DMS 273 (cell line): ENCODE results near the gene HIKESHI.

ENCODE experiments used
- DNase-seq: peaks from one replicate; lab custom pipeline; 2025; ENCODE audit not compliant: unreplicated experiment; lab: John Stamatoyannopoulos, UW

Gene HIKESHI, protein sequence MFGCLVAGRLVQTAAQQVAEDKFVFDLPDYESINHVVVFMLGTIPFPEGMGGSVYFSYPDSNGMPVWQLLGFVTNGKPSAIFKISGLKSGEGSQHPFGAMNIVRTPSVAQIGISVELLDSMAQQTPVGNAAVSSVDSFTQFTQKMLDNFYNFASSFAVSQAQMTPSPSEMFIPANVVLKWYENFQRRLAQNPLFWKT

GRCh38 chr11:86302092-86302793 is at the start of gene HIKESHI:
HIKESHI (plus strand) TSS chr11:86302240; CDS start chr11:86302449, 209 bp downstream.
- peak; percentile 99 for DNase-seq

- DNase-seq = no peak
These were observed 46.1 kb upstream of the HIKESHI start for GRCh38 chr11:86255896-86256295.

- no peak for DNase-seq
These were observed 45.4 kb upstream of the HIKESHI start for GRCh38 chr11:86256608-86257007.

- no peak for DNase-seq
These were observed 44.6 kb upstream of the HIKESHI start for GRCh38 chr11:86257446-86257845.

DNA sequence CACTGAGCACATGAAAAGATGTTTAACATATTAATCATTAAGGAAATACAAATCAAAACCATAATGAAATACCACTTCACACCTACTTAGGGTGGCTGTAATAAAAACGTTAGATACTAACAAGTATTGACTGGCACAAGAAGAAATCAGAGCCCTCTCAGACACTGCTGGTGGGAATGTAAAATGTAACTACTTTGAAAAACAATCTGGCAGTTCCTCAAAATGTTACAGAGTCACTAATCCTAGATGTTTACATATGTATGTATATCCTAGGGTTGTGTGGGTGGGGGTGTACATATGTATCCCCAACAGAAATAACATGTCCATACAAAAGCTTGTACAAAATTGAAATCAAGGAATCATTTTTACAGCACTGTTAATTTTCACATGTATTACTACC is 42.3 kb upstream of the HIKESHI start:
- no peak for DNase-seq

DNA sequence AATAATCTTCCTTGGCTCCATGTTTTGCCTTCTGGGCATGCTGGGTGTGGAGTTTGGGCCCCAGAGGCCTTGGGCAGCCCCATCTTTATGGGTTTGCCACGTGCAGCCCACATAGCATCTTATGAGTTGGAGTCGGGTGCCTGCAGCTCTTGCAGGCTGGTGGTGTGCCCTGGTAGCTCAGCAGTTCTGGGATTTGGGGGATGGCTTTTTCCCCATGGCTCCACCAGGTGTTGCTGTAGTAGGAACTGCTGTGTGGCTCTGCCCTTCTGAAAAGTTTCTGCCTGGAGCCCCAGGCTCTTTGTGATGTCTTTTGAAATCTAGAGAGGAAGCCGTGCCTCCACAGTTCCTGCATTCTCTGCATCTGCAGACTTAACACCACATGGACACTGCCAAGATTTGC is 40.7 kb upstream of the HIKESHI start:
- no peak for DNase-seq

GRCh38 chr11:86262387-86262786 is 39.7 kb upstream of the HIKESHI start:
- DNase-seq = no peak

GRCh38 chr11:86264649-86265048 is 37.4 kb upstream of the HIKESHI start:
- DNase-seq = no peak

- DNase-seq = no peak
These were observed 36.8 kb upstream of the HIKESHI start for GRCh38 chr11:86265194-86265593.

GRCh38 chr11:86269645-86270044 is 32.4 kb upstream of the HIKESHI start:
- no peak for DNase-seq

- DNase-seq = peak; percentile 3
These were observed 27.5 kb upstream of the HIKESHI start for GRCh38 chr11:86274503-86274902.

DNA sequence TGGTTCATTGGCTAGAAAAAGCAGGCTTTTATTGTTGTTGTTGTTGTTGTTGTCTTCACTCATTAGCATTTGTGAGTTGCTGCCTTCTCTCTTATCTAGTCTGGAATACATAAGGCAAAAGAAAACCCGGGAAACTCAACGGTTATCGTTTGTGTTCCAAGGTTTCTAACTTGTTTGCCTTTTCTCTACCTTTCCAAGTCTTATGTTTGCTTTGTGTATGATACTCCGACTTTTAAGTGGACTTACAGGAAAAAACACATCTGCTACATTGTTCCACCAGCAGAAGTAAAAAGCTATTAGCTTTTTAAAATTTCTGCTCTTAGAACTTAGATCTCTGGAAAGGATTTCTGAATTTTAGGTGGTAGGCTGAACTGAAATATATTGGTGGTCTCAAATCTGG is 27.0 kb upstream of the HIKESHI start:
- no peak for DNase-seq

DNA sequence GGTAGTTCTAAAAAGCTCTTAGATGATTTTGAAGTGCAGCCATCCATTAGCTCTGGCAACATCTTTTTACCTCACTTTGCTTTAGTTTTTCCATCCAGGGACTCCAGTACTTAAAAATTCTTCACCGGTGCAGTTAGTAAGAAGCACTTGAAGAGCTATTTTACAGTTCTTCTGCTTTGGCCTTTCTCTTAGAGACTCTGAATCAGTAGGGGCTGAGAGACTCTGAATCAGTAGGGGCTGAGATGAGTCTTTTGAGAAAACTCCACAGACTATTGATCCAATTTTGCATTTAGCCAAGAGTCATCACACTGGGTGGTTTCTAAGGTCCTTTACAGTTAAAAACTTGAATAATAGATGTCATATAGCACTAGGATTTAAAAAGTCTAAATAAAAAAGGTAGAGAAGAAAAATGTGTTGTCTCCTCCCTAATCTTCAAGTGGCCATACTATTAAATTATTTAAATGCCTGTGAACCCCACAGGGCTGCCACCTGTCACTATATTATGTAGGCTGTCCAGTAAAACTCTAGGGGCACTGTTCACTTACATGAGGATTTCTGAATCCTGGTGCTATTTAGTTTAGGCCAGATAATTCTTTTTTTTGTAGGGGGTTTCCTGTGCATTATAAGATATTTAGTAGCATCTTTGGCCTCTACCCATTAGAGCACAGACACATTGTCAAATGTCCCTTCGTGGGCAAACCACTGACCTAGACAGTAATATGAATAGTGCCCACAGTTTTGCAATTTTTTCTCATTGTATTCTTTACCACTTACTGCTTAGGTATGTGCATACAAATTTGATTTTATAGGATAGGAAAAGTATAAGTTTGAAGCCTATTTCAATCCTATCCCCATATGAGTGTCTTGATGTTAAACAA is 26.3 kb upstream of the HIKESHI start:
- DNase-seq = peak; percentile 42

DNA sequence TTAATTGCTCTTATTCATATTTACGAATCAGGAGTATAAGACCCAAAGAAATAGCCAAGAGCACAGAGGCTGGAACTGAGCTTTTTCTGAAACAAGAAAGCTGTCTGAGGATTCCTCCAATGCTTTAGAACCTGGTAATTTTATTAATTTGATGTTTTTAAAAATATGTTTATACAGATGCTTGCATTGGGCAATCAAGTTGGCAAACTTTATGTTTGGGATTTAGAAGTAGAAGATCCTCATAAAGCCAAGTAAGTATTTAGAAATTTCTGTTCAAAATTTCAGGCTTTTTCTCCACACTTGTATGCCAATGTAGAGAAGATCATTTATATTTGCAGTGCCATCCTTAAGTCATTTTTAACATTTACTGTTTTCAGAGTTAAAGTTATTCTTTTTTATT is 24.3 kb upstream of the HIKESHI start:
- no peak for DNase-seq

DNA sequence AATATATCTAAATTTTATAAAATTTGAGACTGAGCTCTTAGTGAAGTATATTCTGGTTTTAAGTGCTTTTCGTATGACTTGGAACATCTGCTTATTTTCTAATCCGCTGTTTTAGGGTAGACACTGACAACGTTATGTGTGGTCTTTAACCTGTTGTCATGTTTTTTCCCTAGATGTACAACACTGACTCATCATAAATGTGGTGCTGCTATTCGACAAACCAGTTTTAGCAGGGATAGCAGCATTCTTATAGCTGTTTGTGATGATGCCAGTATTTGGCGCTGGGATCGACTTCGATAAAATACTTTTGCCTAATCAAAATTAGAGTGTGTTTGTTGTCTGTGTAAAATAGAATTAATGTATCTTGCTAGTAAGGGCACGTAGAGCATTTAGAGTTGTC is 23.8 kb upstream of the HIKESHI start:
- no peak for DNase-seq

GRCh38 chr11:86279747-86280146 is 22.3 kb upstream of the HIKESHI start:
- no peak for DNase-seq

- DNase-seq = no peak
These were observed 14.6 kb upstream of the HIKESHI start for GRCh38 chr11:86287468-86287796.

GRCh38 chr11:86288776-86289507 is 13.1 kb upstream of the HIKESHI start:
- no peak for DNase-seq

DNA sequence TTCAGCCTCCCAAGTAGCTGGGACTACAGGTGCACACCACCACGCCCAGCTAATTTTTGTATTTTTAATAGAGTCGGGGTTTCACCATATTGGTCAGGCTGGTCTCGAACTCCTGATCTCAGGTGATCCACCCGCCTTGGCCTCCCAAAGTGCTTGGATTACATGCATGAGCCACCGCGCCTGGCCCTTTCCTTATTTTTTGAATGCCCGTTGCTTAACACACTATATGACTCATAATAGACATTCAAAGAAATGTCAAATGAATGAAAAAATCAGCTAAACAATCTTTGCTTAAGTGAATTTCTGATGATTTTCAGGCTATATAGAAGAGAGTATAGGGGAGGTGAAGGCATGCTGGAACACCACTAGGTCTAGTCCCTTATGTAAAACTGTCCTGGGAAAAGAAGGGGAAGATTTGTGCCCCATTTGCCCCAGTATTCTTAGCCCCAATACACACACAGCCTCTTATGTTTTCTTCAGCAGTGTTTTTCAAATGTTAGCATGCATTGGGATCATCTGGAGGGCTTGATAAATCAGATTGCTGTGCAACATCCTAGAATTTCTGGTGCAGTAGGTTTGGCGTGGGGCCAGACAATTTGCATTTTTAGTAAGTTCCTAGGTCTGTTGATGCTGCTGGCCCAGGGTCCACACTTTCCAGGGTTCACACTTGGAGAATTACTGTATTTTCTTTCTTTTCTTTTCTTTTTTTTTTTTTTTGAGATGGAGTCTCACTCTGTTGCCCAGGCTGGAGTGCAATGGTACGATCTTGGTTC is 12.3 kb upstream of the HIKESHI start:
- DNase-seq = peak; percentile 5

GRCh38 chr11:86291466-86292262 is 10.4 kb upstream of the HIKESHI start:
- DNase-seq = peak; percentile 67
